Femur (tissue), 1 donor: ENCODE measurements around the gene GNG14.
A peak's percentile ranks its signal among the peaks of the same experiment; 100 is the strongest.
"Not testable (repeated sequence)": the region's sequence is repeated elsewhere in the genome, so short reads cannot be mapped to it uniquely, and the experiment has no call there.

Source experiments
- DNase-seq: peaks from one replicate; pipeline ENCODE4 v3.0.0-alpha.2; 2017

The GNG14 gene

DNA sequence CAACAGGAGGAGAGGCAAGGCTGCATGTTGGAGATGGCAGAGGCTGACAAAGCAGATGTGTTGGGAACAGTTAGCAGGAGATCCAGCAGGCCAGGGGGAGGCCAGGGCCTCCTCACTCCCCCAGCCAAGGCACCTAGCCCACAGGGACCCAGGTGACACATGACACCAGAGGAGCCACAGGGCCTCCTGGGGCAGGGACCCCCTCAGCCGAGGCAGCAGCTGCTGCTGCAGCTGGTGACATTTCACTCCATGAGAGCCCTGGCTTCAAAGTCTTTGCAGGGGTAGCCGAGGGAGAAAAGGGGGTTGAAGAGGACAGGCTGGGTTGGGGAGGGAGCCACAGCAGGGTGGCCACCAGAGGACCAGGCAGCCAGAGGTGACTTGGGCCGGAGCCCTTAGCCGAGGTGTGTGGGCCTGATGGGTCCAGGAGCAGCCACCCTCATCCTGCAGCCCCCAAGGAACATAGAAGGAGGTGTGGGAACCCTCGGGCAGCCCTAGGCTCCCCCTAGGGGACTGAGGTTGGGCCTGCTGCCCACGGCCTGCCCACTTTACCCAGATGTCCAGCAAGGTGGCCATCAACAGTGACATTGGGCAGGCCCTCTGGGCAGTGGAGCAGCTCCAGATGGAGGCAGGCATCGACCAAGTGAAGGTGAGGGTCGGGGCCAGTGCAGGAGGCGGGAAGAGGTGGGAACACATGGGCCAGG is at the start of gene GNG14:
GNG14 (plus strand) TSS at position 503 of the 701 bp plus-strand sequence; CDS start at position 554, 51 bp downstream.
- DNase-seq, result no peak

DNA sequence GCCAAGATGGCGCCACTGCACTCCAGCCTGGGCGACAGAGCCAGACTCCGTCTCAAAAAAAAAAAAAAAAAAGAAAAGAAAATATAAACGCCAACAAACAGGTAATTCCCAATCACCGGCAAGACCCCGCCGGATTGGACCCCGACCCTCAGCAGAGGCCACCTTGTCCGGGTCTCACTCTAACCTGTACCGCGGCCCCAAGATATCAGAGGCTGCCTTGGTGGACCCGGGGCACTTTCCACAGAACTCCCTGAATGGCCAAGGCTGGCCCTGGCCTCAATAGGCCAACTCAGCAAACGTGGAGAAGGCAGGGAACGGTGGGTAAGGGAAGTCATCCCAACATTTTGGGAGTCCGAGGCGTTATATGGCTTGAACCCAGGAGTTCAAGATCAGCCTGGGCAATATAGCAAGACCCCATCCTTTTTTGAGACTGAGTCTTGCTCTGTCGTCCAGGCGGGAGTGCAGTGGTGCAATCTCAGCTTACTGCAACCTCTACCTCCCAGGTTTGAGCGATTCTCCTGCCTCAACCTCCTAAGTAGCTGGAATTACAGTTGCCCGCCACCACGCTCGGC is 49.1 kb upstream of the GNG14 start:
- no peak for DNase-seq

DNA sequence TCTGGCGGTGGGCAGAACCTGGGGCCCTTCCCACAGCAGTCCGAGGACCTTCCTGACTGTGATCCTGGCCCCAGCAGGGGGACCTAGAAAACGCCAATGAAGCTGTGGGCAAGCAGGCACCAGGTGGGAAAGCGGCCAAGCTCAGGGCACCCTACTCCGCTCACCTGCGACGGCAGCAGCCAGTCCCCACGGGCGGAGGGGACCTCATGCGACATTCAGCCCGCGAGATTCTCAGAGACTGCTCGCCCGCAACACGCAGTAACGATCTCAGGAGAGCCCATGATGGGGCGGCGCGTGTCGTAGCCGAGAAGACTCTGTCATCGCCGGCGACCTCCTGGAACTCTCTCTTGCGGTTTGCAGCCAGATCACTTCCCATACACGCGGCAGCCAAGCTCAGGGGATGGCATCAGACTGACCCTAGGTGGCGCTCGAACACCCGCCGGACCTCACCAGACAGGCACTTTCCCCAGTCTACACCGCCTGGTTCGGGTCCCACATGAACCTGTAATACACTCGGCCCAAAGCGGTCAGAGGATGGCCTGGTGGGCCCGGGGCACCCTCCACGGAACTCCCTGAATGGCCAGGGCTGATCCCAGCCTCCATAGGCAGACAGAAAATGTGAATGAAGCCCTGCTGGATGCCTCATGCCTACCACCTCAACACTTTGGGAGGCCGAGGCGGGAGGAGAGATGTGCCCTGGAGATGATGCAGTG is 47.7 kb upstream of the GNG14 start:
- DNase-seq, result peak; percentile 86

DNA sequence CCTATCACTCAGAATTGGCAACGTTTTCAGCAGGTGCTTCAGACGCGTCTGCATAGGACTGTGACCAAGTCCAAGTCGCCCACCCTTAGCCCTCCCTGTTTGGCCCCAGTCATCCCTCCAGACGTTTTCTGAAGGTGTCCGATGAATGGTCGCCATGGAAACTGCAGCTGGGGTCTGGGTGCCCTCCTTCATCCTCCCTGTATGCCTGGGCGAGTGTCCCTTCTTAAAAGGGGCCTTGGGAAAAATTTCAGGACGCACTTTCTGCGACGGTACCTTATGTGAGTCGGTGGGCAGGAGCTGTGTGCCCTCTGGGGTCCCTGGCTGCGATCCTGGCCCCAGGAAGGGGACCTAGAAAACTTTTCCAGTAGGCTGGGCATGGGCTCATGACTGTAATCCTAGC is 46.3 kb upstream of the GNG14 start:
- no peak for DNase-seq

DNA sequence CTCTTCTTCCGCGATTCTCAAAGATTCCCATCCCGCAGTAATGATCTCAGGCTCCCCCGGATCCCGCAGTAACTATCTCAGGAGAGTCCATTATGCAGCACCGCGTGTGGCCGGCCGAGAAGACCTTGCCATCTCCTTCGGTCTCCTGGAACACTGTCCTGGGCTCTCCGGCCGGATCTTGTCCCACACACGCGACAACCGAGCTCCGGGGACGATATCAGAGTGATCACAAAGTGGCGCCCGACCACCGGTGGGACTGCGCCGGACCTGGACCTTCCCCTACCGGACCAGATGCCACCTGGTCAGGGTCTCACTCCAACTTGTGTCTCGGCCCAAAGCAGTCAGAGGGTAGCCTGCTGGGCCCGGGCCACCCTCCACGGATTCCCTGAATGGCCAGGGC is 45.3 kb upstream of the GNG14 start:
- DNase-seq, result no peak

DNA sequence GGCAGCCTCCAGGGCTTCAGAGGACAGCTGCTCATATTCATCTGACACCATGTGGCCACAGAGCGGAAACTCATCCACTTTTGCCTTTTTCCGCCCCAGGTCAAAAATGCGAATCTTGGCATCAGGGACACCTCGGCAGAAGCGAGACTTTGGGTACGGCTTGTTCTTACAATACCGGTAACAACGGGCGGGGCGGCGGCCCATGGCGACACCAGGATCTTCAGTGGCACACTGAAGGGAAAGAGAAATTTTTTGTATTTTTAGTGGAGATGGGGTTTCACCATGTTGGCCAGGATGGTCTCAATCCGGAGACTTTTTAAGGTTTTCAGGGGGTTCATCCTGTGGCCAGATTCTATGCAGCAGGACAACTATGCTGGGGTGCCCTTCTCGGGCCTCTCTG is 44.1 kb upstream of the GNG14 start:
- DNase-seq, result not testable (repeated sequence)

DNA sequence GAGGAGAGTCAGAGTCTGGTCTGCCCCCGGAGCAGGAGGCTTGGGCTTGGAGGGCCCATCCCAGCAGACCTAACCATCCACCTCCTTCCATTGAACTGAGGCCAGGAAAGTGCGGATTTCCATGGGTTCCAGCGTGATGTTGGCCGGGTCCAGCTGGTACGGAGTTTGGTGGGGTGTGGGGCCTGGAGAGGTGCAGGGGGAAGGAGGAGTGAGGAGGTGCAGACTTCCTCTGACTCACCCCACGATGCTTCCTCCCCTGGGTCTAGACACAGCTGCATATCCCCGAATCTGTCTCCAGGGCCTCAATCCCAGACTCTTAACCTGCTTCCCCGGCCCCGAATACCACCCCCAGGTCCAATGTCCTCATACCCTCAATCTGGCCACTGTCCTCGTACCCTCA is 41.2 kb upstream of the GNG14 start:
- DNase-seq, result no peak

DNA sequence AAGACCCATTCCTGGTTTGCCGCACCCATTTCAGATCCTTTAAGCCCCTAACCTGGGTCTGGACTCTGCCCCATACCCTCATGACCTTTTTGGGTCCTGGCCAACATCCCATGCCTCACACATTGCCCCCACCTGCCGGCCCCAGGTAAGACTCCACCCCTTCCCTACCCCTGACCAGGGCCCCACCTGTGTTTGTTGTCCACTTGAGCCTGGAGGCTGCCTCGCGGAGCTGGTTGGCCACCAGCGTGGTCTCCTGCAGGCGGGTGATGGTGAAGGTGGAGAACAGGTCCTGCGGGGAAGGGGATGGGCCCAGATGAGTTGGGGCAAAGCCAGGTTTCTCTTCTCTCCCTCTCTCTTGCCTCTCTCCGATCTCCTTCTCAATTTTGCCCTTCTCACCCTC is 40.8 kb upstream of the GNG14 start:
- DNase-seq, result no peak

DNA sequence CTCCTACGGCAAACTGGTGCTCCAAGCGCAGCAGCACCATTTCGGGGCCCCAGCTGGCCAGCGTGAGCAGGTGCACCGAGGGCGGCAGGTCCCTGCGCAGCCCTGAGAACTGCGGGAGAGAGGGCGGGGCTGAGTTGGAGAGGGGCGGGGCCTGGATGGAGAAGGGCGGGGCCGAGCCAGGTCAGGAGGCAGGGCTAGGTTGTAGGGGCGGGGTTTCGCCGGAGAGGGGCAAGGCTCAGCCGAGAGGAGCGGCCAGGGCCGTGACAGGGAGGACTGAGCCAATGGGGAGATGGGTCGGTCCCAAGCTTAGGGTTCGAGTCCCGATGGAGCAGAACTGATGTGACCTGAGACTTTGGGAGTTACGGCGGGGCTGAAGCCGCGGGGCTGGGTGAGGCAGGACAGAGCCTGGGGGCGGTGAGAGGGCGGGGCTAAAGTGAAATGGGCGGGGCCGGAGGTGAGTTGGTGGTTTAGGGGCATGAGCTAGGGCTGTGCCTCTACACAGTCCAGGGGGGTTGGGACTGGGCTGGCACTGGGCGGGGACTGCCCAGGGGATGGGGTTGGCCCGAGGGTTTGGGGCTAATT is 40.2 kb upstream of the GNG14 start:
- peak; percentile 60 for DNase-seq

DNA sequence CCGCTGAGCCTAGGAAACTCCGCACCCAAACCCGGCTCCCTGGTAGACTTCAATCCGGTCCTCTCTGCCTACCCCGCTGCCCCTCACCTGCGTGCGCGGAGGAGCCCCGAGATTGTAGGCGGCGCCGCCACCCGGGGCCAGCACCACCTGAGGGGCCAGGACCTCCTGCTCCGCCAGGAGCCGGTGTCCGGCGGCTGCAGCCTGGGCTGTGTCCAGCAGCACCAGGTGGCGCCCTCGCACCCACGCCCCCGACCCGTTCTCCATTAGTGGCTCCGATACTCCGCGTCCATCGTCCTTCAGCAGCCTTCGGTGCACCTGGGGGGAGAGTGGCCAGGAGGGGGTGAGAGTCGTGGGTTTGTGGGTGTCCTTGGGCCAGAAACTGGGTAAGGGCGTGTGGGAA is 39.7 kb upstream of the GNG14 start:
- no peak for DNase-seq

DNA sequence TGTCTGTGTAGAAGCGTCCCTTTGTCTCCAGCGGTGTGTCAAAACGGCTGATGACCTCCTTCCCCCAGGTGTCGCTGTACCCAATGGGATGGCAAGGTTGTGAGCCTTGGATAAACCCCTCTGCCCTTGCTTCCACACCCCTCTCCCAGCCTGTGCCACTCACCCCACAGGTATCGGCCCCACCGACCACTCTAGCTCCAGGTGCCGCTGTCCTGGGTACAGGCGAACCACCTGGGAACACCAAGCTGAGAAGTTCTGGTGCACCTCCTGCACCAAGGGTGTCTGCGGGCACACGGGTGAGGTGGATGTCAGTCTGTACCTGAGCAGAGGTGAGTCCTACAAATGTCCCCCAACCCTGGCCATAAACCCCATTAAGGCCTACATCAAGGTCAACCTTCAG is 37.9 kb upstream of the GNG14 start:
- no peak for DNase-seq

DNA sequence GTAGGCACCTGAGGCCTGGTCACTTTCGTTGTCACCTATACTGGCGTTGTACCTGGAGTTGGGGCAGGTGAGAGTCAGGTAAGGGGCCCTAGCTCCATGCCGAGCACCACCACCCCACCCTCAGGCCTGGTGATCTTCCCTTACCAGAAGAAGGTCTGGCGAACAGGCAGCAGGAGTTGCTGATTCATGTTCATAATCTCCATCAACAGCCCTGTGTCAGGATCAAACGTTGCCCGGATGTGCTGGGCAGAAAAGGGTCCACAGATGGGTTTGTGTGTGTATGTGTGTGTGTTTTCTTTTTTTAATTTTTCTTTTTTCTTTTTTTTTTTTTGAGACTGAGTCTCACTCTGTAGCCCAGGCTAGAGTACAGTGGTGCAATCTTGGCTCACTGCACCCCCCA is 35.6 kb upstream of the GNG14 start:
- no peak for DNase-seq

DNA sequence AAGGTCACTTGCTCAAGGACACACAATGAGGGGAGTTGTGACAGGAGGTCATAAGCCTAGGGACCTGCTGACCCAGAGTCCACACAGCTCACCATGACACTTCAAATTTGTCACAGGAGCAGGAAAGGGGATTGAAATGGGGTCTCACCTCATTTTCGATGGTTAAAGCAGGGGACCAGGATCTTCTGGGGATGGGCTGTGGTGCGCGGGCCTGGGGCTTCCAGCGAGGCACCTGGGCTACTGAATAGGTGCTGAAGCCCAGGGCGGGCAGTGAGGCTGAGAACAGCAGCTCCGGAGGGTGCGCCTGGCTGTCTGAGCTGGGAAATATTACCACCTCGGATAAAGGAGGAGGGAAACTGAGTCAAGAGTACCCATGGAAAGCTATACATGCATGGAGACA is 32.3 kb upstream of the GNG14 start:
- no peak for DNase-seq

DNA sequence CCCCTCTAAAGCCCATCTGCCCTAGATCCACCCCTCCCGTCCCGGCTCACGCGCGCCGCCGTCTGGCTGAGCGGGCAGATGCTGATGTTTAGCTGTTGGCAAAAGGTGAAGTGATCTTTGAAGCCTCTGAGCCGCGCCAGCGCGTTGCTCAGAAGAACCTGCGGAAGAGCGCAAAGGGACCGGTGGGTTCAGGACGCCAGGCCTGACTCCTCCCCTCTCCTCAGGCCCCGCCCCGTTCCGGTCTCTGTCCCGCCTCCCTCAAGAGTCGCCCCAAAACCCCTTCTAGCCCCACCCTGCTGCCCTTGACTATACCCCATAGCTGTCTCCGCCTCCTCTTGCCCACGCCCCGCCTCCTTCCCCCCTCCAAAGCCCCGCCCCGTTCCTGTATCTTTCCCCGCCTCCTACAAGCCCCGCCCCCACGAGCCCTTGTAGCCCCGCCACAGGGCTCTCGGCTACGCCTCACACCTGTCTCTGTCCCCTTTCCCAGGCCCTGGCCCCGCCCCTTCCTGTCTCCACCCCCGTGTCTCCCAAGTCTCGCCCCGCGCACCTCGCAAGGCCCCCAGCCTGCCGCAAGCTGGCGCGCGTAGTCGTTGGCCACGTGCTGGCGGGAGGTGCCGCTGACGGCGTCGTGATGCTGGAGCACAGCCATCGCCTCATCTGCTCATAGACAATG is 30.8 kb upstream of the GNG14 start:
- peak; percentile 20 for DNase-seq

DNA sequence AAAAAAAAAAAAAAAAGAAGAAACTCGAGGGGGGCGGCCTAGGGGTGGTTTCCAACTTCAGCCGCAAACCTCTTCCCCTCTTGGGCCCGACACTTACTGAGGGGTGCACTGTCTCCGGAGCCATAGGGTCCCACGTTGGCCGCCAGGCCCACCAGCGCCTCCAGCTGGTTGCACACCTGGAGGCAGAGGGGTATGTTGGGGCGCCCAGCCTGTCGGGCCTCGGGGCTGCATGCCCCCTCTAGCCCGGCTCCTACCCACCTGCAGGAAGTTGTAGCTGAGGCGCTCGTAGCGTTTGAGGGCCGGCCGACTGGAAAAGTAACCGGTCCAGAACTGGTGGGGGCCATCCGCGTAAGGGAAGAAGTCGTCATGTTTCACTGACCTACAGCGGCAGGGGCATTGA is 29.8 kb upstream of the GNG14 start:
- DNase-seq, result no peak

DNA sequence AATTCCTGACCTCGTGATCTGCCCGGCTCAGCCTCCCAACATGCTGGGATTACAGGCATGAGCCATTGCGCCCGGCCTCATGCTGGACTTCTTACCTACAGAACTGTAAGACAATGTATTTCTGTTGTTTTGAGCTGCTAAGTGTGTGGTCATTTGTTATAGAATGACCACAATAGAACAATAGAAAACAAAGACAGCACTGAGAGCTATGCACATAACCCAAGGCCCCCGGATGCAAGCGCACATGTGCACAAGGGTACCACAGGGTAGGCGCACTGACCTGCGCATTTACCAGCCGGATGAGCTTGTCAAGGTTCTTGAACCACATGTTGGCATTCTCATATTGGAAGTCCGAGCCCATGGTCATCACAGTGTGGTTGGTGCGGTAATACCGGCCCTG is 26.8 kb upstream of the GNG14 start:
- DNase-seq, result no peak

DNA sequence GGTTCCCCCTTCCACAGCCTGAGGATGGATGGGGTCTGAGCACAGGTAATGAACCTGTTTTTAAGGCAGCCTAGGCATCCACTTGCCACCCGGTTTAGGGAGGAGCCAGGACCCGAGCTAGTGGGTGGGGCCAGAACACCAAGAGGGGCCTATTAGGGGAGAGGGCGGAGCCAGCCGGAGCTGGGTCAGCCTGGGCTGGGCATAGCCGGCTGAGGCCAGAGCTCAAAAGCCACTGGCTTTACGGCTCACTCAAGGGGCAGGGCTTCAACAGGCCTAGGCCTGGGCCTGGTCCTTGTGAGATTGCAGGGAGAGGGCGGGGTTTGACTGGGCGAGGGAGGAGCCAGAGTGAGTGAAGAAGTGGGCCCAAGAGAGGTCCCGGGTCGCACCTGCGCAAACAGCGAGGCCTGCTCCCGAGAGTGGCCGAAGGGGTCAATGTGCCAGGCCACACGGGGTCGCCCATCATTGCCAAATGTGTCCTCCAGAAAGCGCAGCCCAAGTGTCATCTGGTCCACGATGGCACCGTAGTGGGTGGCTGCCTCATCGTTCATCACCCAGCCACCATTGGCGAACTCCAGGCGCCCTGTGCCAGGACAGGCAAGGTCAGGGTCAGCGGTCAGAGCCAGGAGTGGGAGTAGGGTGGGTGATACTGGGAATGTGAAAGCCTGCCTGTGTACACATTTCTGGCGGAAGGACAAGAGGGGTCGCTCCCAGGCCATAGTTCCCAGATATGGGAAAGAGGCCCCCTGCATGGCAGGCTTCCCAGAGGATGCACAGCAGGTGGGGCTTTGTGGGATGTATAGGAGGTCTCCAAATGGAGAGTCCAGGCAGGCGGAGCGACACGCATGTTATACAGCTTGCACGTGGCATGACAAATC is 23.2 kb upstream of the GNG14 start:
- DNase-seq, result no peak

DNA sequence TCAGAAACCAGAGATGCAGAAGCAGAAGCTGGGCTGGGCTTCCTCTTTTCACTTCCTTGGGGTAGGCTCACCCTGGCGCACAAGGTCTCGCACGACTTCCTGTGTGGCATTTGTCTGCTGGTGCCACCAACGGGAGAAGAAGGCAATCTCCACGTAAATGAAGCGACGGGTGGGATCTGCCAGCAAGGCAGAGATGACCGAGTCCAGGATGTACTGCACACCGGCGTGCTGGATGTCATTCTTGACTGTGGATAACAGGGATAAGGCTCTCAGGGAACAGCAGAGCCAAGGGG is 22.6 kb upstream of the GNG14 start:
- DNase-seq, result peak; percentile 66

DNA sequence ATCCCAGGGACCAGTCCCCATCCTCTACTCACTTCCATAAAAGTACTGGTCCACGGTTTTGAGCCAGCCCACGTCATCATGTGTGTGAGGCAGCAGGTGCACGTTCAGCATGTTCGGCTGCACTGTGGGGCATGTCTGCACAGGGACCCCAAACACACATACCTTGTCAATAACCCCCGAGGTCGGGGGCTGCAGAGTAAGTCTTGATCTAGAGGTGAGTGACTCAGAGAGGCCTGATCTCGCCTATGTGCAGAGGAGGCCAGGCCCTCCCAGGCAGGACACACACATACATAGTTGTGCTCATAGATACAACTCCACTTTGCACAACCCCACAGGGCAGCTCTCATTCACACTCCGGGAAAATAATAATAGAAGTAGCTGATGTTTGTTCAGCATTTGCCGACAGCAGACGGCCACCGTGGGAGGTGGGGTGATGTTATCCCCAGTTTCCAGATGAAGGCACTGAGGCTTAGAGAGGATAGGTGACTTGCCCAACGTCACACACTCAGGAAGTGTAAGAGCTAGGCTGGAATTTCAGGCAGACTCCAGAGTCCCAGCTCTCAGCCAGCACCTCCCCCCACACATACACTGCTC is 22.0 kb upstream of the GNG14 start:
- no peak for DNase-seq

DNA sequence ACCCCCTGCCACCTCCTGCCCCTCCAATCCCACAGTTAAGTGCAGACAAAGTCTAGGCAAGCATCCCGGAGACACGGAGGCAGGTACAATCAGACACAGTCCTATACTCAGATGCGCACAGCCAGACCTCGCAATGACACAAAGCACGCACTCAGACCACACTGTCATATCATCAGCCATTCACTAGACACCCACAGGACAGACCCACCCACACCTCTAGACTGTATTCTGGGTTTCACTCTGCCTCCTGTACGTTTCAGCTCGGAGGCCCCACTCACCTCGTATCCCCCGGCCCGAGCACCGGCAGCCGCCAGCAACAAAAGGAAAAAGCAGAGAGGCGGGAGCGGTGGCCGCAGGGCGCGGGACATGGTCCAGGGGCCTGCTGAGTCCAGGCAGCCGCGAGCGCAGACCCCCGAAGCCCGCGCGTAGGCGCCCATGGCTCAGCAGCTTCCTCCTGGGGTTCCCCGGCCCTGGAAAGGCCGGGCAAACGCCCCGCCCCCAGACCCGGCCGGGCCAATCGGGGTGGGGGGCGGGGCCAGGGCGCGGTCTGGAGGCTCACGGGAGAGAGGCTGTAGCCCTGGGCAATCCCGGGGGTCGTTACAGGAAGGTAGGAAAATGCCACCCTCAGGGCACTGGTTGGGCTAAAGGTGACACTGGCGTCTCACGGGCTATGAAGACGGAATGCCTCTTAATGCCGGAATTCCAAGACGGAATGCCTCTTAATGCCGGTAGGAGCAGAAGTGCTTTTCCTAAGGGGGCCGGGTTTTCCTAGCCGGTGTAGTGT is 21.3 kb upstream of the GNG14 start, which contains the start of the genes MAN2B1 and WDR83:
MAN2B1 (minus strand) TSS at position 478 of the 784 bp plus-strand sequence; CDS start at position 437, 41 bp downstream.
WDR83 (plus strand) TSS at position 543 of the 784 bp plus-strand sequence. CDS start 2,984 bp downstream, outside the sequence.
- peak; percentile 87 for DNase-seq

DNA sequence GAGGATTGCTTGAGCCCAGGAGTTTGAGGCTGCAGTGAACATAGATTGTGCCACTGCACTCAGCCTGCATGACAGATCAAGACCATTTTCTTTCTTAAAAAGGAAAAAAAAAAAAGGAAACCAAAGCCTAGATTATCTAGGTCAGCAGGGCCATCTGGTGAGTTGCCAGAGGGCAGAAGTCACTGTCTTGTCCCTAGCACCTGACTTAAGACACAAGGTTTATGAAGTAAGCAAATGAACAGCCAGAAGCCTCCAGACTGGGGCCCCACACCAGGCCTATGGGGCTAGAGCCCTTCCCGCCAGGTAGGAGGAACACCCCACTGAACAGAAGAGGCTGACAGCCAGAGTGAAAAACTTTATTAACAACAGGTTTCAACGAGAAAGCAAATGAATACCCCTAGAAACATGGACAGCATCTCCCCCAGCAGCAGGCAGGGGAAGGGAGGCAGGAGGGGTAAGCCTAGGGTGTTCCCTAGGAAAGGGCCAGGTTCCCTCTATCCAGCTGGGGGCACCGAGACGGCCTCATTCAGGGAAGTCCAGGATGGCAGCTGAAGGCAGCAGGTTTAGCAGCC is 20.0 kb upstream of the GNG14 start:
- no peak for DNase-seq
